ENCODE data around the gene CNTROB.

- peak; percentile 47 to 90 (median 79) for TF ChIP-seq CTCF (IDR thresholded peaks at IDR 0.05)
- TF ChIP-seq POLR2A (IDR thresholded peaks at IDR 0.05): no peak
Observed at GRCh38 chr17:7988750-7989178, 56.8 kb downstream of the CNTROB start.

Data from body of pancreas (tissue), 4 donors.